ENCODE results near the gene DIPK1C.

- TF ChIP-seq CTCF (IDR thresholded peaks at IDR 0.05): no peak
- no peak for TF ChIP-seq EZH2 (IDR thresholded peaks at IDR 0.05; ENCODE audit: borderline replicate concordance, insufficient read depth, low read depth, low read length, poor library complexity, severe bottlenecking)
These were observed 21.8 kb upstream of the DIPK1C start for GRCh38 chr18:74478880-74479279.

Data from B cell (primary cell).